IMR-90 (cell line): Measurements from ENCODE around the gene NTRK2. TPM values are rescaled to one million over a fixed set of nuclear protein-coding genes. Genes with fewer than 3 reads are reported as not detected.

ENCODE experiments used
- ATAC-seq: fragments of 200-7000 bp; cut with Tn5 transposase; 2 replicates; pipeline ENCODE4 v1.9.1; 2020; ENCODE audit warnings: low read depth, mild to moderate bottlenecking, moderate library complexity
- BruUV-seq: library from RNA; stranded (reverse); fragments of 400-500 nt; replicated peaks from 2 replicates; lab custom pipeline; 2021; lab: Mats Ljungman, UMichigan
- CTCF ChIA-PET: fragments of 300-600 bp; formaldehyde crosslinking; extraction: SDS; loops from one replicate; lab custom pipeline; 2021; ENCODE audit warnings: antibody characterized with exemption; lab: Yijun Ruan, JAX
- POLR2A ChIA-PET: fragments of 300-600 bp; sonication (Branson Sonifier 250); formaldehyde crosslinking; loops from one replicate; lab custom pipeline; 2022; ENCODE audit warnings: antibody characterized with exemption; ENCODE audit not compliant: unreplicated experiment; lab: Charles Lee
- DNase-seq: peaks from one replicate; pipeline ENCODE4 v3.0.0; 2013
- H2AFZ ChIP-seq: replicated peaks from 2 replicates; pipeline ENCODE3; 2013; ENCODE audit warnings: low read length, mild to moderate bottlenecking; ENCODE audit not compliant: poor library complexity
- H2AK5ac ChIP-seq: 2 replicates; pipeline ENCODE4 v1.6.1; 2013; ENCODE audit warnings: low read depth, low read length, inconsistent platforms
- H2AK9ac ChIP-seq: replicated peaks from 2 replicates; pipeline ENCODE3; 2013; ENCODE audit warnings: mild to moderate bottlenecking, low read depth, low read length, moderate library complexity; ENCODE audit not compliant: poor library complexity
- H2BK120ac ChIP-seq: 2 replicates; pipeline ENCODE4 v1.6.1; 2013; ENCODE audit warnings: low read depth, low read length, inconsistent platforms
- H2BK15ac ChIP-seq: 3 replicates; pipeline ENCODE4 v1.6.1; 2013; ENCODE audit warnings: low read depth, low read length, inconsistent platforms
- H2BK20ac ChIP-seq: 2 replicates; pipeline ENCODE4 v1.6.1; 2013; ENCODE audit warnings: low read depth, mild to moderate bottlenecking, inconsistent platforms, low read length, moderate library complexity
- H2BK5ac ChIP-seq: 2 replicates; pipeline ENCODE4 v1.6.1; 2013; ENCODE audit warnings: mild to moderate bottlenecking, low read depth, low read length, inconsistent platforms; ENCODE audit not compliant: poor library complexity, severe bottlenecking
- H3K14ac ChIP-seq: replicated peaks from 2 replicates; pipeline ENCODE4 v1.6.1; 2013; ENCODE audit warnings: low read depth, low read length, inconsistent platforms
- H3K18ac ChIP-seq: 2 replicates; pipeline ENCODE4 v1.6.1; 2013; ENCODE audit warnings: low read depth, low read length, control low read depth
- H3K23ac ChIP-seq: 2 replicates; pipeline ENCODE4 v1.6.1; 2013; ENCODE audit warnings: low read depth, low read length, inconsistent platforms
- H3K27ac ChIP-seq: 2 replicates; pipeline ENCODE4 v1.5.1; 2013; ENCODE audit warnings: mild to moderate bottlenecking, control low read depth, low read length; ENCODE audit not compliant: insufficient read depth
- H3K27me3 ChIP-seq: 2 replicates; pipeline ENCODE4 v1.6.1; 2013; ENCODE audit warnings: low read length; ENCODE audit not compliant: control insufficient read depth, insufficient read depth
- H3K36me3 ChIP-seq: 2 replicates; pipeline ENCODE4 v1.6.1; 2013; ENCODE audit warnings: low read length, mixed read lengths; ENCODE audit not compliant: control insufficient read depth, insufficient read depth
- H3K4ac ChIP-seq: 2 replicates; pipeline ENCODE4 v1.6.1; 2013; ENCODE audit warnings: low read depth, low read length, inconsistent platforms
- H3K4me1 ChIP-seq: 2 replicates; pipeline ENCODE4 v1.6.1; 2013; ENCODE audit warnings: low read length, mixed read lengths; ENCODE audit not compliant: control insufficient read depth, insufficient read depth
- H3K4me2 ChIP-seq: 2 replicates; pipeline ENCODE4 v1.6.1; 2013; ENCODE audit warnings: low read depth, mild to moderate bottlenecking, control low read depth, low read length, moderate library complexity
- H3K4me3 ChIP-seq: 2 replicates; pipeline ENCODE4 v1.5.1; 2013; ENCODE audit warnings: low read depth, mild to moderate bottlenecking, control low read depth, low read length, moderate library complexity; ENCODE audit not compliant: insufficient read depth
- H3K56ac ChIP-seq: 2 replicates; pipeline ENCODE4 v1.6.1; 2013; ENCODE audit warnings: low read length, inconsistent platforms; ENCODE audit not compliant: insufficient read depth; ENCODE audit errors: extremely low read depth
- H3K79me1 ChIP-seq, 2 experiments: 2 replicates each; pipeline ENCODE4 v1.6.1; 2013; ENCODE audit warnings: low read length in 2 of 2, inconsistent platforms in 1 of 2, low read depth in 1 of 2
- H3K9ac ChIP-seq: 2 replicates; pipeline ENCODE4 v1.6.1; 2013; ENCODE audit warnings: low read depth, low read length, control low read depth
- H3K9me1 ChIP-seq: 2 replicates; pipeline ENCODE4 v1.6.1; 2013; ENCODE audit warnings: low read length, inconsistent platforms; ENCODE audit not compliant: insufficient read depth
- H3K9me3 ChIP-seq: 2 replicates; pipeline ENCODE4 v1.6.1; 2013; ENCODE audit warnings: low read length; ENCODE audit not compliant: control insufficient read depth, insufficient read depth
- H4K20me1 ChIP-seq: 2 replicates; pipeline ENCODE4 v1.6.1; 2013; ENCODE audit warnings: low read length, inconsistent platforms; ENCODE audit not compliant: insufficient read depth
- H4K5ac ChIP-seq: 2 replicates; pipeline ENCODE4 v1.6.1; 2013; ENCODE audit warnings: mild to moderate bottlenecking, low read depth, low read length, control low read depth
- H4K8ac ChIP-seq, 2 experiments: 2 replicates each; pipeline ENCODE4 v1.6.1; 2013; ENCODE audit warnings: low read depth in 2 of 2, low read length in 2 of 2, control low read depth in 1 of 2, inconsistent platforms in 1 of 2
- H4K91ac ChIP-seq: 2 replicates; pipeline ENCODE4 v1.6.1; 2013; ENCODE audit warnings: low read depth, low read length, inconsistent platforms; ENCODE audit not compliant: insufficient read depth
- CHD1 ChIP-seq: IDR thresholded peaks from 2 replicates; pipeline ENCODE4 v1.6.1; 2012; ENCODE audit warnings: low read depth, low read length, improper control_type of control experiment
- FOS ChIP-seq: fragments of 150-350 bp; IDR thresholded peaks from 2 replicates; pipeline ENCODE4 v1.6.1; 2016; ENCODE audit warnings: low read depth, low read length
- MAFK ChIP-seq: IDR thresholded peaks from 2 replicates; pipeline ENCODE4 v1.6.1; 2012; ENCODE audit warnings: low read depth, low read length, improper control_type of control experiment
- MXI1 ChIP-seq: IDR thresholded peaks from 2 replicates; pipeline ENCODE4 v1.6.1; 2012; ENCODE audit warnings: low read depth, mild to moderate bottlenecking, low read length, moderate library complexity, borderline replicate concordance
- NFE2L2 ChIP-seq: fragments of 150-350 bp; IDR thresholded peaks from 2 replicates; pipeline ENCODE4 v1.6.1; 2016; ENCODE audit warnings: low read depth, mild to moderate bottlenecking, low read length
- POLR2A ChIP-seq: IDR thresholded peaks from 2 replicates; pipeline ENCODE4 v1.6.1; 2012; ENCODE audit warnings: mild to moderate bottlenecking, low read depth, low read length
- WGBS, 2 experiments: methylation state at CpG; one replicate each; pipeline versions ENCODE4 v1.1.5 to v1.1.7; 2013; ENCODE audit warnings: missing lambda C conversion rate in 2 of 2; ENCODE audit not compliant: insufficient read length in 1 of 2; ENCODE audit errors: extremely low coverage in 2 of 2; 5-methylcytosine and 5-hydroxymethylcytosine counted together
- dilution Hi-C: fragments of 300-500 bp; cut with HindIII; formaldehyde crosslinking; loops from one replicate; pipeline ENCODE4 v1.14.3; 2018; ENCODE audit warnings: low sequenced_read_pairs; ENCODE audit not compliant: unreplicated experiment
- in situ Hi-C: fragments of 300-500 bp; cut with MboI; formaldehyde crosslinking; loops from 3 replicates; pipeline ENCODE4 v1.14.3; 2019; ENCODE audit warnings: low sequenced_read_pairs, inconsistent platforms, mixed read lengths
- intact Hi-C: fragments of 100-400 bp; cut with micrococcal nuclease; formaldehyde crosslinking; loops from 2 replicates; pipeline ENCODE4 v1.10.0; 2022
- polyA plus RNA-seq, 3 experiments: library from polyadenylated mRNA; depleted of rRNA; stranded (reverse); fragments of >200 nt; gene quantifications; 2 replicates each; pipeline ENCODE4 v1.2.3, GENCODE V29; 2012; ENCODE audit warnings: low replicate concordance in 1 of 3
- total RNA-seq: library from RNA; depleted of rRNA; stranded (reverse); fragments of >200 nt; gene quantifications from 2 replicates; pipeline ENCODE4 v1.2.3, GENCODE V29; 2012
- TF ChIP-seq, protein P1 (sequence below): conservative IDR thresholded peaks from 2 replicates; pipeline ENCODE4 v1.5.1; 2012; ENCODE audit warnings: mild to moderate bottlenecking, low read depth, low read length, improper control_type of control experiment

Gene NTRK2
- total and polyA plus RNA-seq, 2 of the 4 experiments (the other 2 are of a cell fraction): under 0.01 to 0.02 TPM

GRCh38 chr9:84900421-84900820, 230.9 kb downstream of the NTRK2 start:
- no peaks in the 10 kb centered on the region for H3K4me1 ChIP-seq
- no peaks in the 10 kb centered on the region for H3K79me1 ChIP-seq
- ChIA-PET CTCF (interaction anchor here (0.6 kb wide), 1 partner anchor 26 kb away, joined by 3 read pairs; no protein-coding TSS in a partner anchor), POLR2A (no interaction called here)
- no peak overlapping the region for H3K23ac ChIP-seq
- H3K9me3 ChIP-seq: peaks cover 11% of the 10 kb centered on the region
- H3K18ac ChIP-seq: no peak overlapping the region
- ATAC-seq: no peak
- BruUV-seq: no TSS peak
- no peak overlapping the region for H2BK20ac ChIP-seq
- dilution Hi-C loops: no loop called here
- H3K4me2 ChIP-seq: no peak overlapping the region
- H4K8ac ChIP-seq: no peak overlapping the region
- no peak overlapping the region for H3K4me3 ChIP-seq
- H3K36me3 ChIP-seq: no peaks in the 10 kb centered on the region
- H4K5ac ChIP-seq: no peak overlapping the region
- WGBS, 2 experiments: no CpG with 5 or more reads among the region's 2 CpGs
- H4K91ac ChIP-seq: no peak overlapping the region
- no peak overlapping the region for H2AK5ac ChIP-seq
- H3K9me1 ChIP-seq: no peaks in the 10 kb centered on the region
- no peak overlapping the region for H2AFZ ChIP-seq
- no peak for TF ChIP-seq MAFK
- no peak for TF ChIP-seq POLR2A
- TF ChIP-seq FOS: no peak
- TF ChIP-seq MXI1: no peak
- TF ChIP-seq, protein P1, sequence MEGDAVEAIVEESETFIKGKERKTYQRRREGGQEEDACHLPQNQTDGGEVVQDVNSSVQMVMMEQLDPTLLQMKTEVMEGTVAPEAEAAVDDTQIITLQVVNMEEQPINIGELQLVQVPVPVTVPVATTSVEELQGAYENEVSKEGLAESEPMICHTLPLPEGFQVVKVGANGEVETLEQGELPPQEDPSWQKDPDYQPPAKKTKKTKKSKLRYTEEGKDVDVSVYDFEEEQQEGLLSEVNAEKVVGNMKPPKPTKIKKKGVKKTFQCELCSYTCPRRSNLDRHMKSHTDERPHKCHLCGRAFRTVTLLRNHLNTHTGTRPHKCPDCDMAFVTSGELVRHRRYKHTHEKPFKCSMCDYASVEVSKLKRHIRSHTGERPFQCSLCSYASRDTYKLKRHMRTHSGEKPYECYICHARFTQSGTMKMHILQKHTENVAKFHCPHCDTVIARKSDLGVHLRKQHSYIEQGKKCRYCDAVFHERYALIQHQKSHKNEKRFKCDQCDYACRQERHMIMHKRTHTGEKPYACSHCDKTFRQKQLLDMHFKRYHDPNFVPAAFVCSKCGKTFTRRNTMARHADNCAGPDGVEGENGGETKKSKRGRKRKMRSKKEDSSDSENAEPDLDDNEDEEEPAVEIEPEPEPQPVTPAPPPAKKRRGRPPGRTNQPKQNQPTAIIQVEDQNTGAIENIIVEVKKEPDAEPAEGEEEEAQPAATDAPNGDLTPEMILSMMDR: no peak
- TF ChIP-seq NFE2L2: no peak
- TF ChIP-seq CHD1: no peak
- H3K27ac ChIP-seq: no peak overlapping the region
- intact Hi-C loops: no loop called here
- H3K4ac ChIP-seq: no peak overlapping the region
- H2AK9ac ChIP-seq: no peak overlapping the region
- no peak overlapping the region for H3K14ac ChIP-seq
- H2BK120ac ChIP-seq: no peak overlapping the region
- in situ Hi-C loops: no loop called here
- no peak overlapping the region for H3K9ac ChIP-seq
- H3K56ac ChIP-seq: no peak overlapping the region
- no peak for DNase-seq
- no peak overlapping the region for H2BK5ac ChIP-seq
- H3K27me3 ChIP-seq: no peaks in the 10 kb centered on the region
- no peaks in the 10 kb centered on the region for H4K20me1 ChIP-seq
- no peak overlapping the region for H2BK15ac ChIP-seq
